Panc1 (cell line): ENCODE results near the gene FAM174B. TPM values are rescaled to one million over a fixed set of nuclear protein-coding genes. Genes with fewer than 3 reads are reported as not detected.

Source experiments
- ATAC-seq: fragments of 200-7000 bp; cut with Tn5 transposase; 2 replicates; pipeline ENCODE4 v1.9.1; 2020; ENCODE audit warnings: mild to moderate bottlenecking, moderate library complexity
- BruUV-seq: library from RNA; stranded (reverse); fragments of 400-500 nt; replicated peaks from 2 replicates; lab custom pipeline; 2021; lab: Mats Ljungman, UMichigan
- CTCF ChIA-PET: fragments of 300-600 bp; sonication (Branson Sonifier 250); formaldehyde crosslinking; loops from one replicate; lab custom pipeline; 2022; ENCODE audit warnings: antibody characterized with exemption; lab: Charles Lee
- POLR2A ChIA-PET: fragments of 300-600 bp; sonication (Branson Sonifier 250); formaldehyde crosslinking; loops from one replicate; lab custom pipeline; 2022; ENCODE audit warnings: antibody characterized with exemption; lab: Charles Lee
- DNase-seq: peaks from one replicate; pipeline ENCODE4 v3.0.0-alpha.2; 2010; ENCODE audit warnings: low read depth, low spot score
- H3K27ac ChIP-seq: 2 replicates; pipeline ENCODE4 v1.5.1; 2011; ENCODE audit warnings: mild to moderate bottlenecking, low read length, inconsistent platforms
- H3K27me3 ChIP-seq: fragments of 200-500 bp; sonication (Bioruptor generic); 2 replicates; pipeline ENCODE4 v1.6.0; 2014; ENCODE audit warnings: low read length, inconsistent platforms; ENCODE audit not compliant: control insufficient read depth, insufficient read depth
- H3K36me3 ChIP-seq: fragments of 200-500 bp; sonication (Bioruptor generic); 2 replicates; pipeline ENCODE4 v1.5.1; 2014; ENCODE audit warnings: inconsistent platforms, mild to moderate bottlenecking, low read length, moderate library complexity; ENCODE audit not compliant: control insufficient read depth, insufficient read depth
- H3K4me1 ChIP-seq: 2 replicates; pipeline ENCODE4 v1.5.1; 2011; ENCODE audit warnings: inconsistent platforms, mild to moderate bottlenecking, low read length, moderate library complexity; ENCODE audit not compliant: control insufficient read depth, insufficient read depth
- H3K4me3 ChIP-seq, 2 experiments: 2 replicates each; pipeline ENCODE4 v1.5.1; 2011 to 2012; ENCODE audit warnings: low read depth in 2 of 2, low read length in 2 of 2, mild to moderate bottlenecking in 2 of 2, inconsistent platforms in 1 of 2, moderate library complexity in 1 of 2
- H3K9me3 ChIP-seq: fragments of 200-500 bp; sonication (Bioruptor generic); 2 replicates; pipeline ENCODE4 v1.5.1; 2014; ENCODE audit warnings: low read depth, mild to moderate bottlenecking, inconsistent platforms, low read length, moderate library complexity; ENCODE audit not compliant: control insufficient read depth, insufficient read depth
- POLR2AphosphoS5 ChIP-seq: IDR thresholded peaks from 2 replicates; pipeline ENCODE4 v1.6.1; 2012; ENCODE audit warnings: mild to moderate bottlenecking, low read depth, low read length, moderate library complexity
- SIN3A ChIP-seq: IDR thresholded peaks from 2 replicates; pipeline ENCODE4 v1.6.1; 2012; ENCODE audit warnings: low read depth, mild to moderate bottlenecking, low read length, moderate library complexity, borderline replicate concordance; ENCODE audit not compliant: insufficient read depth
- TCF7L2 ChIP-seq: IDR thresholded peaks from 2 replicates; pipeline ENCODE4 v1.6.1; 2011; ENCODE audit warnings: mild to moderate bottlenecking, low read depth, low read length, inconsistent platforms
- in situ Hi-C: cut with HindIII; loops from 2 replicates; pipeline ENCODE4 v1.10.0; 2016; ENCODE audit warnings: low sequenced_read_pairs, low pct_unique_long_range_greater_than_20kb
- intact Hi-C: fragments of 100-400 bp; cut with micrococcal nuclease; formaldehyde crosslinking; loops from one replicate; pipeline ENCODE4 v1.10.0; 2022; ENCODE audit not compliant: unreplicated experiment
- total RNA-seq: library from RNA; stranded (reverse); gene quantifications from one replicate; pipeline ENCODE4 v1.2.1, GENCODE V29; 2021; ENCODE audit not compliant: unreplicated experiment
- TF ChIP-seq, protein P1 (sequence below), 2 experiments: IDR thresholded peaks; 2 replicates each; pipeline ENCODE4 v1.6.1; 2011 to 2012; ENCODE audit warnings: low read depth in 2 of 2, control low read depth in 1 of 2, low read length in 1 of 2, mild to moderate bottlenecking in 1 of 2, moderate library complexity in 1 of 2; ENCODE audit not compliant: insufficient read depth in 1 of 2
- TF ChIP-seq, protein P2 (sequence below): fragments of 450-650 bp; IDR thresholded peaks from 2 replicates; pipeline ENCODE4 v1.5.1; 2017; ENCODE audit warnings: mild to moderate bottlenecking

Gene FAM174B
- total RNA-seq, 1 experiment from 2014 or later, result 30.7 TPM

DNA sequence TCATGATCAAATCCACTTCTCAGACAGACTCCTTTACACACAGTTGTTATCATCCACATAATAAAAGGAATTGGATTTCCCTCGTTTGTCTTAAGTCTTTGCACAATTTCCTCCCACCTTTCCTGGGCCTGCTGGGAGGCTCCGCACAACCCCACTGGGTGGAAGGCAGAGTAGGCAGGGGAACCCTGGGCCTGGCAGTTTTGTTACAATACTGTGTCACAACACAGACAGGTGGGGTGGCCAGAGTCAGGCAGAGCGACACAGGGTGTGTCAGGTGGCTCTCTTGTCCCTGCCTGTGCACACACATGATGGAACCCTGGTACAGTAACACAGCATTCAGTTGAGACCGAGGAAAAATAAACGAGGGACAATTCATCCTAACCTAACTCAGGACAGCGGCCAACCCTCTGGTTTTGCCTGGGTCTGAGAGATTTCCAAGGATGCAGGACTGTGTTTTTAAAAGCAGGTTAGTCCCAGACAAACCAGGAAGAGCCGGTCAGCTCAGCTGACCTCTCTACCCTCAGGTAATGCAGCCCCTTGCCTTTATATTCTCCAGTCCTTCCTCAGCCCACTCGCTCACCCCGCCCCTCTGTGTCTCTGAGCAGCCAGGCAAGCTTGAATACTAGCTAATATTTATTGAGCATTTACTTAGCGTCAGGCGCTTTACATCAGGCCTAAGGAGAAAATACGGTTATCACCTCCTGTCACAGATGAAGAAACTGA, 8.8 kb upstream of the FAM174B start:
- in situ Hi-C loops (no loop called here), intact Hi-C loops (no loop called here)
- CTCF ChIA-PET, result no interaction called here
- Histone ChIP-seq H3K36me3 (no peaks in the 10 kb centered on the region), H3K27me3 (no peaks in the 10 kb centered on the region), H3K4me1 (peaks cover 45% of the 10 kb centered on the region), H3K27ac (peak overlapping the region; percentile 52; the same call in 1 of the 2 replicates), H3K9me3 (no peaks in the 10 kb centered on the region), H3K4me3 (no peak overlapping the region)
- TF ChIP-seq POLR2AphosphoS5, result no peak
- TF ChIP-seq, protein P1, sequence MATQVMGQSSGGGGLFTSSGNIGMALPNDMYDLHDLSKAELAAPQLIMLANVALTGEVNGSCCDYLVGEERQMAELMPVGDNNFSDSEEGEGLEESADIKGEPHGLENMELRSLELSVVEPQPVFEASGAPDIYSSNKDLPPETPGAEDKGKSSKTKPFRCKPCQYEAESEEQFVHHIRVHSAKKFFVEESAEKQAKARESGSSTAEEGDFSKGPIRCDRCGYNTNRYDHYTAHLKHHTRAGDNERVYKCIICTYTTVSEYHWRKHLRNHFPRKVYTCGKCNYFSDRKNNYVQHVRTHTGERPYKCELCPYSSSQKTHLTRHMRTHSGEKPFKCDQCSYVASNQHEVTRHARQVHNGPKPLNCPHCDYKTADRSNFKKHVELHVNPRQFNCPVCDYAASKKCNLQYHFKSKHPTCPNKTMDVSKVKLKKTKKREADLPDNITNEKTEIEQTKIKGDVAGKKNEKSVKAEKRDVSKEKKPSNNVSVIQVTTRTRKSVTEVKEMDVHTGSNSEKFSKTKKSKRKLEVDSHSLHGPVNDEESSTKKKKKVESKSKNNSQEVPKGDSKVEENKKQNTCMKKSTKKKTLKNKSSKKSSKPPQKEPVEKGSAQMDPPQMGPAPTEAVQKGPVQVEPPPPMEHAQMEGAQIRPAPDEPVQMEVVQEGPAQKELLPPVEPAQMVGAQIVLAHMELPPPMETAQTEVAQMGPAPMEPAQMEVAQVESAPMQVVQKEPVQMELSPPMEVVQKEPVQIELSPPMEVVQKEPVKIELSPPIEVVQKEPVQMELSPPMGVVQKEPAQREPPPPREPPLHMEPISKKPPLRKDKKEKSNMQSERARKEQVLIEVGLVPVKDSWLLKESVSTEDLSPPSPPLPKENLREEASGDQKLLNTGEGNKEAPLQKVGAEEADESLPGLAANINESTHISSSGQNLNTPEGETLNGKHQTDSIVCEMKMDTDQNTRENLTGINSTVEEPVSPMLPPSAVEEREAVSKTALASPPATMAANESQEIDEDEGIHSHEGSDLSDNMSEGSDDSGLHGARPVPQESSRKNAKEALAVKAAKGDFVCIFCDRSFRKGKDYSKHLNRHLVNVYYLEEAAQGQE (IDR thresholded peaks at IDR 0.05; ENCODE audit: insufficient read depth in 1 of 2, low read depth in 2 of 2, low read length in 1 of 2), result no peak
- no peak for TF ChIP-seq SIN3A
- TF ChIP-seq TCF7L2, result no peak
- TF ChIP-seq, protein P2, sequence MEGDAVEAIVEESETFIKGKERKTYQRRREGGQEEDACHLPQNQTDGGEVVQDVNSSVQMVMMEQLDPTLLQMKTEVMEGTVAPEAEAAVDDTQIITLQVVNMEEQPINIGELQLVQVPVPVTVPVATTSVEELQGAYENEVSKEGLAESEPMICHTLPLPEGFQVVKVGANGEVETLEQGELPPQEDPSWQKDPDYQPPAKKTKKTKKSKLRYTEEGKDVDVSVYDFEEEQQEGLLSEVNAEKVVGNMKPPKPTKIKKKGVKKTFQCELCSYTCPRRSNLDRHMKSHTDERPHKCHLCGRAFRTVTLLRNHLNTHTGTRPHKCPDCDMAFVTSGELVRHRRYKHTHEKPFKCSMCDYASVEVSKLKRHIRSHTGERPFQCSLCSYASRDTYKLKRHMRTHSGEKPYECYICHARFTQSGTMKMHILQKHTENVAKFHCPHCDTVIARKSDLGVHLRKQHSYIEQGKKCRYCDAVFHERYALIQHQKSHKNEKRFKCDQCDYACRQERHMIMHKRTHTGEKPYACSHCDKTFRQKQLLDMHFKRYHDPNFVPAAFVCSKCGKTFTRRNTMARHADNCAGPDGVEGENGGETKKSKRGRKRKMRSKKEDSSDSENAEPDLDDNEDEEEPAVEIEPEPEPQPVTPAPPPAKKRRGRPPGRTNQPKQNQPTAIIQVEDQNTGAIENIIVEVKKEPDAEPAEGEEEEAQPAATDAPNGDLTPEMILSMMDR, result no peak
- POLR2A ChIA-PET, result interaction anchor here (0.5 to 0.6 kb wide), 2 partner anchors 13 to 1742 kb away, joined by 3 to 4 read pairs; no protein-coding TSS in a partner anchor
- BruUV-seq, result no TSS peak
- DNase-seq (no peak), ATAC-seq (0 out of 2 replicates have a peak, but pooled peaks have one; percentile 10)

DNA sequence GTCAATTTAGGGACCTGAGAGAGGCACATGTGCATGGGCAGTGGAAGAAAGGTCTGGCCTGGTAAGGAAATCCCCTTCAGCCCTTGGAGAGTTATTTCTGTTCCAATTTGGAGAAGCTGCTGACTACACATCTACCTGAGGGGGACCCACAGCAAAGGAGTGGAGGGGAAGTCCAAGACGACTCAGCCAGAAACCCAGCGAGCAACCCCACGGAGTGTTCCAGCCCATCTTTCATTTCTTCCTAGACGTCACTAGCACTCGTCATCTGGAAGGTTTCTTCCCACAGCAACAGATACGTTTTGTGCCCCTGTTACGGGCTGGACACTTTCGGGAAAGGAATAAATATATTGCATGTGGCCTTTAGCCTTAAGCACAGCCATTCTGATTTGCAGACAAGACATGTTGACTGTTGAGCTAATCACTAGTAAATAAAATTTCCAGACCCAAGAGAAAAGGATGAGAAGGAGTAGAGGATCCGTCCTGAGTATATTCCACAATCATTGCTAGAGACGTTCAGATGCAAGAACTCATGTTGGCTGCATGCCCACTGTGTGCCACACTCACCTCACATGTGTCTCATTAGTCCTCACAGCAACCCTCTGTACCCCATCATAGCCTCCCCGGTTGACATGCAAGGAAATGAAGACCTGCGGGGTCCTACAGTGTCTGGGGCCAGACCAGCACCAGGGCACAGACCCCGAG, 7.8 kb upstream of the FAM174B start:
- POLR2A ChIA-PET, result no interaction called here
- no peak overlapping the region; the same call in 1 of the 2 replicates for H3K27ac ChIP-seq
- no peaks in the 10 kb centered on the region for H3K36me3 ChIP-seq
- intact Hi-C loops (no loop called here), in situ Hi-C loops (no loop called here)
- H3K27me3 ChIP-seq, result no peaks in the 10 kb centered on the region
- DNase-seq (no peak), ATAC-seq (no peak)
- CTCF ChIA-PET, result no interaction called here
- BruUV-seq, result no TSS peak
- TF ChIP-seq SIN3A, result no peak
- TF ChIP-seq TCF7L2, result no peak
- TF ChIP-seq POLR2AphosphoS5, result no peak
- TF ChIP-seq, protein P1 (IDR thresholded peaks at IDR 0.05; ENCODE audit: insufficient read depth in 1 of 2, low read depth in 2 of 2, low read length in 1 of 2), result no peak
- TF ChIP-seq, protein P2, result no peak
- peaks cover 43% of the 10 kb centered on the region for H3K4me1 ChIP-seq
- no peaks in the 10 kb centered on the region for H3K9me3 ChIP-seq
- no peak overlapping the region for H3K4me3 ChIP-seq
